Glomerular endothelial cell (primary cell): ENCODE data around the gene TTLL5. TPM values are rescaled to one million over a fixed set of nuclear protein-coding genes. Genes with fewer than 3 reads are reported as not detected.

Experiments
- DNase-seq: peaks from one replicate; pipeline ENCODE4 v3.0.0-alpha.2; 2011; ENCODE audit warnings: low read depth, low spot score; ENCODE audit errors: extremely low read depth
- total RNA-seq: library from RNA; depleted of rRNA; stranded (reverse); fragments of >200 nt; gene quantifications from 2 replicates; pipeline ENCODE4 v1.2.3, GENCODE V29; 2015

TTLL5 gene
- total RNA-seq, 1 donor from 2014 or later, result 59.5 TPM

DNA sequence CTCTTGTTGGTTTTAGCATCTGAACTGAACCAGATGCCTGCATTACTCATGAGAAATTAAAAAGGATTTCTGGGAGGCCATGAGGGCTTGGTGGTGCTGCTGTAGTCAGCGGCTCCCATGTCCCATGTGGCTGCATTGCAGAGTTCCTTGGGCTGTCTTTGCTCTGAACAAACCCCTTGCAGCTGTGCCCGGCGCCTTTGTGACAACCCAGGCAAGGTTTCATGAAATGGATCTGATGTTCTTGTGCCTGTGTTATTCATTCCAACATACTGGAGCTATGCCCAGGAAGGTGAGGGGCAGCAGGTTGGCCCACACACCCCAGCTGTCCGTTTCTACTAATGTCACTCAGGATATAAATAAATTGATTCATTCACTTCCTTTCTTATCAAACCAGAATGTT, 280.0 kb downstream of the TTLL5 start:
- no peak for DNase-seq

DNA sequence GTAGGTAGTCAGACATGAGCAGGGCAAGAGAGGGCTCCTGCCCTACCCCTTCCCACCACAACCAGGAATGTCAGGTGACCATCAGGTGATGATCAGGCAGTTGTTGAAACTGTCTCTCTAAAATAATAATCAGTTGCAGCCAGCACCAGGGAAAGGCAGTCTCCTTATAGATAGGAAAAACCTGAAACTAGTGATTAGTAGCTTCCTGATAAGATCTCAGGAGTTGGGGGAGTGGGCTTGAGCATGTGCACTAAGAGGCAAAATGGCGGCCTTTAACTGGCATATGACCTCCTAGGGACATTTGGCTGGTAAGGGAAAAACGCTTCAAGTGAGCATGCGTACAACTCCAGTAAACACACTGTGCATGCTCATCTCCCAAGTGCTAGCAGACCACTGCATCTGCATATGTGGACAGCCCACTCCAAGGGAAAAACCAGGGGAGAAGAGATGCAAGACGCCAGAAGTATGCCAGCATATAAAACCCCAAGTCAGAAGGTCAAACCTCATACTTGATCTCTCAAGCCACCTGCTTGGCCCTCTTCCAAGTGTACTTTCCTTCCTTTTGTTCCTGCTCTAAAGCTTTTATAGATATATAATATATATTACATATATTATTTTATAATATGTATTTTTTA, 283.7 kb downstream of the TTLL5 start:
- DNase-seq, result no peak

DNA sequence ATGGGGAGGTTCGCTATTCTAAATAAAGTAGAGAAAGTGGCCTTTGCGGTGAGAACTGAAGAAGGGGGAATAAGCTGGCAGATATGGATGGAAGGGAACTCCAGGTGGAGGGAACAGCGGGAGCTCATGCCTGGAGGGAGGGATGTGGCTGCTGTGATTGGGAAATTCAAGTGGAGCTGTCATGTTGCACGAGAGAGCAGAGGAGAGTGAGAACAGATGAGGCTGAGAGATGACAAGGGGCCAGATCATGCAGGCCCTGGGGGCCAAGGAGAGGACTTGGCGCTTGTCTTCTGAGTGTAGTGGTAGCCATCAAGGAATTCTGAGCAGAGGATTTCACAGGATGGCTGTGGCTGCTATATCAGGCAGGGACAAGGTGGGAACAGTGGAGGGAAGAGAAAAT, 285.7 kb downstream of the TTLL5 start:
- no peak for DNase-seq

DNA sequence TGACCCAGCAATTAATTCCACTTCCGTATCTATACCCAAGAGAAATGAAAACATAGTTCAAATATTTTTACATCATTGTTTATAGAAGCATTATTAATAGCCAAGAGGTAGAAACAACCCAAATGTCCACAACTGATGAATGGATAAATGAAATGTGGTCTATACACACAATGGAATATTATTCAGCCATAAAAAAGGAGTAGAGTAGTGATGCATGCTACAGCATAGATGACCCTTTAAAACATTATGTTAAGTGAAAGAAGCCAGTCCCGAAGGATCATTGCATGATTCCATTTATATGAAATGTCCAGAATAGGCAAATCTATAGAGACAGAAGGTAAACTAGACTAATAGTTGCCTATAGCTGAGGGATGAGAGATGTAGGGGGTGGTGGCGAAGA, 291.4 kb downstream of the TTLL5 start:
- DNase-seq, result no peak

DNA sequence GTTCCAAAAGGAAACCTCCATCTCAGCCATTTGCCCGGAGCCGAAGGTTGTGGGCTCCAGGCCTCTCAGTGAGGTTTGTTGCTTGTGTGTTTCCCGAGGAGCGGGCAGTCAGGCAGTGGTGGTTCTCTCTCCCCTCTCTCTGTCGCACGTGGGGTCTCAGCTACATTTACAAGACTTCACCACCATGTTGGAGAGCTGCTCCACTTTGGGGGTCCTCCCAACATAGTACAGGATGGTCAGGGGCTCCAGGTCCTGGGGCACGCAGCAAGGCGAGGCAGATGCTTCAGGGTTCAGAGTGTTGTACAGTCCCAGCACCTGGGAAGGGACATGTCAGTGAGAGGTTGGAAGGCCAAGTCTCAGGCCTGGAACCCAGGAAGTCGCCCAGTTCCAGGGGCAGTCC, 298.0 kb downstream of the TTLL5 start:
- no peak for DNase-seq

DNA sequence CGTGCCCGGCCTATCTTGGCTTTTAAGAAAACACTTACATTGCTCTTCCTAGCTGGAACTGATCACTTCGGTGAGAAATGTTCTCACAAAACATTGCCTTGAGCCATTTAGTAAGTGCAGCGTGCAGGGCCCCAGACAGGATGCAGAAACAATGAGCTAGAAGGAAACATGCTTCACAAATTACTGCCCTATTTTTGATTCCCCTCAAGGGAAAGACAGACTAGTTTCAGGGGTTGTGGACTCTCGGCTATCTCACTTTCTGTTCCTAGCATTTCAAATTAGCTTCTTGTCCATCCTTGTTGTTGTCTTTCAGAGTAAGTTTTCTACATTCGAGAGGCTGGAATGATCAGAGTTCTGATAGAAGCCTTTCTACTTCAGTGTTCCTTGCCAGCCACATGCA, 299.2 kb downstream of the TTLL5 start:
- DNase-seq, result no peak

DNA sequence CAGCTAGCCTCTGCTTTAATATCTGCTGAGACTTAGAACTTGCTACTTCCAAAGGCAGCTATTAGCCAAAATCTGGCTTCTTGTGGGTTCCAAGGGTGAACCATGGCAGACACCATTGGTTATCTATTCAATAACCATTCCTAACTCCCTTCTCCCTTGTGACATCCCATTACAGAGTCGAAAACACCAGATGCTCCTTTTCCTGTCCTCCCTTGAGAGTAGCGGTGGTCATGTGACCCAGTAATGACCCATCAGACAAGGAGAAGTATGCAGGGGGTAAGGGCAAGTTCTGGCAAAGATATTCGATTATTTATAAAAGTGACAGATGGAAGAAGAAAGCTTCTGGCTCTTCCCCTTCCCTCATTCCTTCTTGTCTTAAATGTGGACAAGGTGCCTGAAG, 300.6 kb downstream of the TTLL5 start:
- no peak for DNase-seq

DNA sequence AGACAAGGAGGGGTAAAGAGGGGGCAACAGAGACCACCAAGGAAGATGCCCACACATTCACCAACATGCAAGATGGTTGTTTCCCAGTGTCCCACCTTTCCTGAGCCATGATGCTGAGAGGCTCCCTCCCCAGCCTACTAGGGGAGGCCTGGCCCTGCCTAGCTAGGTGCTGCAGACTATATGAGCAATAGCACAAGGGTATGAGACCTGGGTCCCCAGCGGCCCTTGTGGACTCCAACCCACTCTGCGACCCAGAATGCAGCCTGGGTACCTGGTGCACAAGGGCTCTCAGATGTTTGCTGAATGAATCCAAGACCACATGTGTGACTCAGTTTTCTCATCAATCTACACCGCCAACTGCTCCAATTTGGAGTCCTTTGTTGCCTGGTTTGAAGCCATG, 306.8 kb downstream of the TTLL5 start:
- no peak for DNase-seq

DNA sequence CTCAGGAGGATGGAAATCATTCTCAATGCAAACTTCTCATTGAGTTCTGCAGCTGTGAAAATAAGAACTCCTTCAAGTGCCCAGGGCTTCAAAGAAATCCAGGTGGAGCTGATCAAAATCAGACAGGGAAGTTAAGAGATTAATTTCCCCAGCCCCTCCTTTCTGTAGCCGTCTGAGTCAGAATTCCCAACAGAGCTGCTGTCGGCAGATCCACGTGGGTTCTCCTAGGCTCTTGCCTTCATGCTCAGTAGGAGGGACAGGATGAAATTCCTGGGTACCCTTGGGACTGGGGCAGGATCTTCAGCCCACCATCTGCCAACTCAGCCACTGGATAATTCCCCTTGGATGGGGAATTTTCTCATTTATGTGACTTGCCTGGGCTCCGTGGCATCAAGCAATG, 307.4 kb downstream of the TTLL5 start:
- DNase-seq, result no peak

DNA sequence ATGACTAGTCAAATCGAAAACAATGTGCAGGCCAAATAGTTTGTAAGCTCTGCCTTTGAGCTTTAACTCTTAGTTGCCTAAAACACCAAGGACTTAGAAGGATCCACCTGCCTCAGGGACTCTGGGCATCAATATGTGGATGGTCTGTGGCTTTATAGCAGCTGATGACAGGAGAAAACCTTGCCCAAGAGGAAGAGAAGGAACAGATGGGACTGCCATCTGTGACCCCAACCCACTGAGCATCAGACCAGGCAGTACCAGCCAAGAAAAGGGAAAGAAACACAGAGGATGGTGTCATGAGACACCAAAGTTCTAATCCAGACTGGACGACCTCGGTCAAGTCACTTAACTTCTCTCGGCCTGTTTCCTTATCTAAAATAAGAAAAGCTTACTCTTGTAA, 308.1 kb downstream of the TTLL5 start:
- DNase-seq, result no peak

DNA sequence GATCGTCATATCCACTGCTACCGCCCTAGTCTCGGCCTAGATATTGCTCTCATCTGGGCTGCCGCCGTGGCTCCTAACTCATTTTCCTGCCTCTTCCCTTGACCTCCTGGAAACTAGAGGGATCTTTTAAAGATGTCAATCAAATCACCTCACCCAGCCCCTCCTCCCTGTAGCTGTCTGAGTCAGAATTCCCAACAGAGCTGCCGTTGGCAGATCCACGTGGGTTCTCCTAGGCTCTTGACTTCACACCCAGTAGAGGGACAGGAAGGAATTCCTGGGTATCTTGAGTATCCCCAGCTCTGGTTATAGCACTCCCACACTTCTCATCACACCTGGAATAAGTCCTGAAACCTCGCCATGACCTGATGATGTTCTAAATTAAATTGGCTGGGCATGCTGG, 308.8 kb downstream of the TTLL5 start:
- DNase-seq, result no peak

DNA sequence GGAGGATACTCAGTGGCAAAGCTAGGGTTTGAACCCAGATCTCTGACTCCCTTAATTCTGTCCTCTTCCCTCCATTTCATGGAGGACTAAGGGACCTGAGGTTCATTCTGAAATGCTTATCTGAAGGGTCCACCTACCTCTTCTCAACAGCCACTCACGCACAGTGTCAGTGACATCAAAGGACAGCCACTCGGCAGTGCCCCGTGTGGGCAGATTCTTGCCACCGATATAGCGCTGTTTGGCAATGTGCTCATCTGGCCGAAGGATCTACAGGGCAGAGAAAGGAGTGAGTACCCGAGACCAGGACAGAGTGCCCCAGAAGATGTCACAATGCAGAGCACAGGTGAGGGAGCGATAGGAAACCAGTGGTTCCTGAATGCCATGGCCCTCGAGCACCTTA, 309.9 kb downstream of the TTLL5 start:
- no peak for DNase-seq

DNA sequence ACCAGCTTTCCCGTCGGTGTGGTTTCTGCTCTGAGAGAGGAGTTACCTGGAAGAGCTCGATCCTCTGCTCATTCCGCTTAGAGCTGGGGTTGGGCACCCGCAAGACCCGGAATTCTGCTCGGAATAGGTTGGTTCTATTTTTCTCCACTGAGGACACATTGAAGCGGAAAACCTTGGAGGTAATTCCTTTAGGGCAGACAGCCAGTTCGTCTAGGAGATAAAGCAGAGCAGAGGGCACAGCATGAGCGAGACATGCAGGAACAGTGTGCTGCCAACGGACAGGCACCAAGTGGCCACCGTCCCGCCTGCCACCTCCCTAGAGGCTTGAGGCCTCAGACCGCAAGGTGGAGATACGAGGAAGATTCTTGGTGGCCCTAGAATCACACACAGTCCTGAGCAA, 310.5 kb downstream of the TTLL5 start:
- no peak for DNase-seq

DNA sequence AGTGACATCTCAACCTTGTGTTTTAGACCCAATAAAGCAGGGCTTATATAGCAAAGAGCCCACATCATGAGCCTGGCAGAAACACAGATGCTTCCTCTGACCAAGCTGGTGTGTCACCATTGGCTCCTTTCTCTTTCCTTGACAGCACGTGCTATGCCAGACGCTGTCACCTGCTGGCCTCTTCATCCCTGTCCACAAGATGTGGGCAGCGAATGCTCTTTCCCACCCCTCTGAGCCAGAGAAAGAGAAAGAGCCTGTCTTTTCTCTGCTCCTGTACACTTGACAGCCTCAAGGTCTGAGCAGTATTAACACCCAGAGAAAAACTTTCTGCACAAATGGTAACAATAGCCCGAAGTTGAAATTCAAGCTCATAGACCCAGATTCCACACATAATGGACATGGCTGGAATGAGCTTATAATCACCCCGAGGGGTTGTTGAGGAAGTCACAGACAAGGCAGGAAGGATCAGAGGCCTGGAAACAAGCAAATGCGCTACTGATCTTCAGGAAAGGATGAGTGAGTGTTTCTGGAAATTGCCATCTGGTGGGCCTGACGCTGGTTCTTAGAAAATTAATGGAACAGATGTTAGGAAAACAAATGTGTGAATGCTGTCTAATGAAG, 311.9 kb downstream of the TTLL5 start:
- no peak for DNase-seq

DNA sequence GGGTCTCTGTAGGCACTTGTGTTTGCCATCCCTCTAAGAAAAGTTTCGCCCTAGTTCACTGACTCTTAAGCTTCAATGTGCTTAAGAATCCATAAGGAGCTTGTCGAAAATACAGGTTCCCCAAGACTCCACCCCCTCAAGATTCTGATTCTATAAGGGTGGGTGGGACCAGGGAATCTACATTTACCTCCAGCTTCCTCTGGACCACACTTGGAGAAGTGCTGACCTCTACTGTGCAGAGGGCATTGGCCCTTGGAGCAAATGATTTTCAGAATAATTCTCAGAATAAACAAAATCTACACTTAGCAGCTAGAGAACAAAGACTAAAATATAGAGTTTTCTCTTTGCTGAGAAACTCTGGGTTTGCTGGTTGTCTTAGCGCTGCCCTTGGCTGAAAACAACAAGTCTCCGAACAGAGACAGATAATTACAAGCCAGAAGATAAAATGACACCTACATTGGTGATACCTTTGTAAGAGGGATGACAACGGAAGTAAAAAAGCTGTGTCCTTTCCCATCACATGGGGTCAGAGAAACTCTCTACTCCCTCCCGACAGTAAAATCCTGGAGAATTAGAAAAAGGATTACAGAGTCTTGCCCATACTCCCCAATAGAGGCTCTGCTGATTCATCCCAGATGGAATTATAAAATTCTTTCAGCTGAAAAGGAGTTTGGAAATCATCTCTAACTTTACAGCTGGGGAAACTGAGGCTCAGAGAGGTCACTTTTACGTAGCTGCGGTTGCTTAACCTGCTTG, 316.0 kb downstream of the TTLL5 start:
- DNase-seq, result no peak

DNA sequence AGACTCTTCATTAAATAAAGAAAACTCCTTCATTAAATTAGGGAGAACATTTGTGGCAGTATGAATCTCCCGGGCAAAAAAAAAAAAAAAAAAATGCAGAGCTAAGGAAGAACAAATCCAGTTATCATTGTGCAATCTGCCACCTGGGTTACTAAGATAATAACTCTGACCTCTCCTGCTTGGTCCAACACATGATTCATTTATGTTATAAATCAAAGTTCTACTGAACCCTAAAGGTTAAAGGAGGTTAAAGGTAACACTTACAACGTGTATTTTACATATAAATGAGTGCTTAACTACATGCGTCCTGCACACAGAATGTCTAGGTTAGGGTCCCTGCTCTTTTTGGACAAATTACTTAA, 316.5 kb downstream of the TTLL5 start:
- no peak for DNase-seq

DNA sequence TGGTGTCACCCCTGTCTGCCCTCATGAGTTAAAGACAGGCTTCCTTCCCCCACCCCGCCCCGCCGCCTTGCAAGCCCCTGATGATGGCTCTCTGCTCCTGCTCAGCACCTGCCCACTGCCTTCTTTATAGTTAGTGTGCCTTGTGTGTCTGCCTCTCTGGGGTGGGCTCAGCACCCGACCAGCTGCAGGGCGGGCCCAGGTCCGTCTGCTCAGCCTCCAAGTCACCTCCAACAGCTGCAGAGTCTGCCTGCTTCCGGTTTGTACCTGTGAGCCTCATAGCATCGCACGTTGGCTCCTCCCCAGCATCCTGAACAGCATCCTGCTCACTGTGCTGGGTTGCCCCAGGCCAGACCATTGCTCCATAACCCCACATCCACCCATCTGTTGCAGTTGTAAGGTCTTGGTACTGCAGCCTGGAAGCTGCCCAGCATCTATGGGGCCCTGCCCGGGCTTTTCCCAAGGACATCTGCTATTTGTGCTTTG, 317.2 kb downstream of the TTLL5 start:
- no peak for DNase-seq

DNA sequence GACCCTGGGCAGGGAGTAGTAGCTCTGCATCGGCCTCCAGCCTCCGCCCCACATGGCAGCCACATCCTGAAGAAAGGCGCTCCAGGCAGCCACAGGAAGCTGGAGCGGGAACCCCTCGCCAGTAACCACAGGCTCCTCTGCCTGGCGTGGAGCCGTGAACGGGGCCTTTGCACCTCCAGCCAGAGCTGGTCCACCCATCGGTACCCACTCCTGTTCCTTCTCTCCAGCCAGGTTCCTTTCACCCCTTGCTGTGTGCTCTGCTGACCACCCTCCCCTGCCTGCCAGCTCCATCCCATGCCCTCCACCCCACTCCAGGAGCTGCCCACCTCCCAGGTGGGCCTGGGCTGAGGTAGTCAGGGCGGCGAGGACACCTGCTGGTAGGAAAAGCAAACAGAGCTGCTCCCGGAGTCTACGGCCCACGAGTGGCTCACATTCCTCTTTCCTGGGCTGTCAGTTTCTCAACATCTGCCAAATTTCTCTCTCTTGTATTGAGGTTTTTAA, 318.1 kb downstream of the TTLL5 start:
- DNase-seq, result no peak

DNA sequence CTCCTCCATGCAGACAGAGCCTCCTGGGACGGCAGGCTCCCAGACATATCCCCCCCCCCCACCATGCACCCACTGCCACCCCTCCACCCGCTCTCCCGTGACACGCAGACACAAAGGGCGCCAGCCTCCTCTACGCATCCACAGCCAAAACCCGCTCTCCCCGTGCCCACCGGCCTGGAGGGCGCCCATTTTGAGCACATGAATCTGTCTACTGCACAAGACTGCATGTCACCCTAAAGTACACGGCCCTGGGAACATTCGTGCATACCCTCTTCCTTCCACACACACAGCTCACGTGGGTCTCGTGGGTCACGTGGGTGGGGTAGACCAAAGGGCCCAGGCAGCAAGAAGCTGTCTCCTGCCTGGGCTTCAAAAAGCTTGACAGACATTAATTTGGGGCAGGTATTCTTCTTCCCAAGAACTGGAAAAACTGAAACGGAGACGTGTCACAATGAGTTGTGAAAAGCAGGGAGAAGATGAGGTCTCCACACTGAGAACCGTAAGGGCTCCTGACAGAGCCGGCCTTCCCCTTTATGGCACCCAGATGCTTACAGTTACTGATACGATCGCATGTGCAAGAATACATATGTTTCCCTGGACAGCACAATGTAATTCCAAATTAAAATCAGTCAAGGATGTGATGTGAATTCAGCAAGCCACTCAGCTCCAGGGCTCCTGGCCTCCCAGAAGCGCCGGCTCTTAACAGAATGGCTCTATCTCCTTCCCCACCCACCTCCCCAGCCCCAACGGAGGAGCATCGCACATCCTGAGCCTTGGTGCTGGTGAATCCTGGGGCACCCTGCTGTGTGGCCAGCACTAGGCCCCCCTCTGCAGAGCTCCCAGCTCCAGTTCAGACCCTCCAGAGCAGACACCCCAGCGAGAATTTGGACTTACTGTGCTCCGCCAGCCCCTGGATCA, 318.9 kb downstream of the TTLL5 start:
- no peak for DNase-seq

DNA sequence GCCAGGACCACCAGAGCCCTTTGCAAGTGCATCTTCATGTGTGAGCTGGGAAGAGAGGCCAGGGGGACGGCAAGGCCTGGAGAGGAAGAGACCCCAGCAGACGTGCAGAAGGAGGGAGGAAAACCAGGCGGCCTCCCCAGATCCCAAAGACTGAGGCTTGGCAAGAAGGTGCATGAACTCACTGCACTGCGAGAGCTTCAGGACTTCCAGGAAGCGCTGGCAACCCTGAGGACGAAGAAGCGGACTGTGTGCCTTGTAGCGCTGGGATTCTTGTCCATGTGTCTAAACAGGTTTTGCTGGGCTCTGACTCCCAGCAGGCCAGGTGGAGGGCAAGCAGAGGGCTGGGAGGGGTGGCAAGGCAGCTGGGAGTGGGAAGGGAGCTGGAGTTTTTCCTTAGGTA, 319.8 kb downstream of the TTLL5 start:
- DNase-seq, result no peak
